HG02970 (cell line): ENCODE results near the gene IL5RA.
A peak's percentile ranks its signal among the peaks of the same experiment; 100 is the strongest.

Experiments
- ATAC-seq: cut with Tn5 transposase; IDR thresholded peaks from one replicate; pipeline ENCODE4 v1.9.1; 2021; ENCODE audit warnings: mild to moderate bottlenecking, moderate library complexity, moderate number of reproducible peaks; ENCODE audit not compliant: unreplicated experiment, low FRiP score

Gene IL5RA, protein sequence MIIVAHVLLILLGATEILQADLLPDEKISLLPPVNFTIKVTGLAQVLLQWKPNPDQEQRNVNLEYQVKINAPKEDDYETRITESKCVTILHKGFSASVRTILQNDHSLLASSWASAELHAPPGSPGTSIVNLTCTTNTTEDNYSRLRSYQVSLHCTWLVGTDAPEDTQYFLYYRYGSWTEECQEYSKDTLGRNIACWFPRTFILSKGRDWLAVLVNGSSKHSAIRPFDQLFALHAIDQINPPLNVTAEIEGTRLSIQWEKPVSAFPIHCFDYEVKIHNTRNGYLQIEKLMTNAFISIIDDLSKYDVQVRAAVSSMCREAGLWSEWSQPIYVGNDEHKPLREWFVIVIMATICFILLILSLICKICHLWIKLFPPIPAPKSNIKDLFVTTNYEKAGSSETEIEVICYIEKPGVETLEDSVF

DNA sequence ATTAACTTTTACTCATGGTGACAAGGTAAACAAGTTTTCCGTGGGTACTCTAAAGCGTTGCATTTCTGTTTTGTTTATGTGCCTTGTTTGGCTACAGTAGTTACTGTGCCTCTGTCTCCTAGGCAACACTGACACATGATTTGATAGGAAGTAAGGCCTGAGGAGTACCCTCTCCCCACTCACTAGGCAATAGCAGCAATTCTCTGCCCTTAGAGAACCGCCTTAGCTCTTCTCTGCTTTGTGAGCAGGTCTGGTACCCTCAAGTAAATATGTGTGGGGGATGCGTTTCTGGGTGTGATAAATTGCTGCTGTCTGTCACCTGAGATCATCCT is at the start of gene IL5RA:
TSS of gene IL5RA (minus strand) at position 76 of the 332 bp plus-strand sequence. CDS start 5,390 bp downstream, outside the sequence.
- ATAC-seq = no peak

DNA sequence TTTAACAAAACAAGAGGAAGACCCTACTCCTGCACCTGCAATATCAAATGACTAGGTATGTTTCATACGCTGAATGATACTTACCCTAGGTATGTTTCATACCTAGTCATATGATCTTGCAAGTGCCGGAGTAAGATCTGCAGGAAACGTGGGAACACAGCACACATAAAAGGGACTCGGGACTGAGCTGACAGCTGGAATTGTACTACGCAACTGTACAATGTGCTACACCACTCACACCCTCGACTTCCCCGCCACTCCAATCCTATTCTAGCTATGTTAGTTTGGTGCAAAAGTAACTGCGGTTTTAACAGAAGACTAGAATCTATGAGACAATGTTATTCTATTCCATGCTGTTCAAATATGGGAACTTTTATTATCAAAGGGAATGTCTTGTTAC is 47.3 kb upstream of the IL5RA start:
- no peak for ATAC-seq

DNA sequence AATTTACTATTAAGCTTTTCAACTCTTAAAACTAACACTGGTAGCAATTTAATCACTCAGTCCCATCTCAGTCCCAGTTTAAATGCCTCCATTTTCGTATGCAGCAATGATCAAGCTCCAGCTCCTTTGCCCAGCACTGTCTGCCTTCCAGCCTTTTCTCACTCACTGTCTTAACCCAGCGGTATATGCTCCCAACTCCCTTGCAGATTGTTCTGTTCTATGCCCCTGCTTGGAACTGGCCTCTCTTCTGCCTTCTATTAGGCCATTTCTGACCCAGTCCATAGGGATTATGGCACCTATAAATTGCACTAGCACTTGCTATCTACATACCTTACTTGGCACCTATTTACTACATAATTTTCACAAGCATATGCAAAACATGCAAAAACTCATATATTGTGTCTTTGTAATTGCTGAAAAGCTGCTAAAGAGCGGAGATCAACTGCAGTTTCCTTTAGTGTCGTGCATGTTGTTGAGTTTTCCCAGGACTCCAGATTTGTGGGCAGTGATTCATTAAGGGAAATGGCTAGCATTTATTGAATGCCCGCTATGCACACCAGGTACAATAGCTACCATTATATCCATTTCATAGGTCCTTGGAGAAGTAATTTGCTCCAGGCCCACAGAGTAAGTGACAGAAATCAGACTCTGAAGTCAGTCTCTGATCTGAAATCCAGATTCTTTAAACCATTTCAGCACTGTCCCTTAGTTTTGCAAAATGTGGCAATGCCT is 44.9 kb upstream of the IL5RA start:
- no peak for ATAC-seq

DNA sequence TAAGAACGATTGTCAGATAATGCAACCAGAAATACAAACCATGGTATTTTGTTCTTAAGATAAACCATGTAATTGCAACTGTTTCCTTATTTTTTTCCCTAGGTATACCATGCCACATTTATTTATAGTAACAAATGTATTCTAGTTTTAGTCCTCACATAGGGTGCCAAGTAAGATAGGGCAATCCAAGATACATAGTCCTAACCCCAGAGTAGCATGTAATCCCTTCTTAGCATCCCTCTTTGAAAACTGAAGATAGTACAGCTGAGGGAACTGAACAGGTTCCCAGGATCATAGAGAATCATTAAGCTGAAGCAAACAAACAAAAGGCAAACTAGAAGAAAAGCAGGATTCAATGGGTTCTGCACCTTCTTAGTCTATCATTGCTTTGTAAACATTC is 41.3 kb upstream of the IL5RA start:
- ATAC-seq = no peak

DNA sequence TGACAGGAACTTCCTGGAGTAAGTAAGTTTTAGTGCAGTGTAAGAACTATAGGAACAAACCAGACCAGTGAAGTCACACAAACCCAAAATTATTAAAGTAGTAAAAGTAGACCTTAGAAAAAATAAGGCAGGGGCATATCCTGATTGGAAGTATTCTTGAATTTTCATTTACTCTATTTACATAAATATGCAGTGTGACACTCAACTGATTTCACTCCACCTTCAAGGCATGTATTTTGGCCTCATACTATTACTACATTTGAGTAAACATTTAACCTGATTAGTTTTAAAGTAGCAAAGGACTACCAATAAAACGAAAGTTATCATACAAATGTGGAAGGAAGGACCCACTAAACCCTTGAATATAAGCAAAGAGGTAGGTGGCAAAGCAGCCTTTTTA is 39.4 kb upstream of the IL5RA start:
- no peak for ATAC-seq

DNA sequence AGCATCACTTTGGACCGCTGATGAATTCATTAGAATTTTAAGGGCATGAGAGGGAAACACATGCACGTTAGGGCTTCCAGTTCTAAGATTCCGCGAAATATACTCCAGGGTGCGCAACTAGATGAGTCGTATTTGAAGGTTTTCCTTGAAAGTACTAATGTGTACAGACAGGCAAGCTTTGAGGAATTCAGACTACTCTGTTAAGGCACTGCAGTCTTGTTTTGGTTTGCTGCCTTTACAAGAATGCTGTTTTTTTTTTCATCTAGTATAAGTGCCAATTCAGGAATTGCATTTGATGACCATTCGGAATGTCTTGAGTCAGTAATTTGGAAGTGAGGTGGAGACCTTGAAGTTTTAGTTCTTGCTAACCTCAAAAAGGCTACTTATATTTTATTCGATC is 35.7 kb upstream of the IL5RA start:
- no peak for ATAC-seq

DNA sequence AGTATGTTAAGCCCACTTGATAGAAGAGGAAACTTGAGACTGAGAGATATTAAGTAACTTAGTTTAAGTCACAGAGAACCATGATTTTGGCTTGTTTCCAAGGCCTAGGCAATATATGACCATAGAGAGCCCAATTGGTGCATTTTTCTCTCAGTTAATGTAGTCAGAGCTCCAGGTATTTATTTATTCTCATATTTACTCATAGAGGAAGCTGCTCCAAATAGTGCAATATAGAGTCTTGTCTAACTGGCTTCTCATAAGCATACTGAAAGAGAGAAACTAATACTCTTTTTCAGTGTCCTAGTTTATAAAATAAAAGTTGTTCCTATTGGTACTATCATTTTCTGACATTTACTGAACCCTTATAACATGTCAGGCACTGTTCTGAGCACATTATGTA is 31.8 kb upstream of the IL5RA start:
- no peak for ATAC-seq

DNA sequence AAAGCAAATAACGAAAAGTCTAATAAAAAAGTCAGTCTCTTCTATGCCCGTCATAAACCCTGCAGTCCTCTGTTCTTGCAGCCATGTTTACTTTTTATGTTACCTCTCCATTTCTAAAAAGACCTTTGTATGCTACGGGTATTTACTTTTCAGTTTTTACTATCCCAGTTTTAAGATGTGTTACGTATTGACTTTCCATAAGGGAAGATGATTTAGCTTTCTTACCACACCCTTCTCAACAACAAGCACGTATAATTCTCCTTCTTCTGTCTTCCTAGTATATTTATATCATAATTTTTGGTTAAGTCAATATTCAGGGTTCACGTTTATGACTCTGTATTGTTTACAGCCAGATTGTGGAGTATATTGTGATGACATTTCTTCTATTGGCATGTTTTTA is 27.4 kb upstream of the IL5RA start:
- ATAC-seq = no peak

DNA sequence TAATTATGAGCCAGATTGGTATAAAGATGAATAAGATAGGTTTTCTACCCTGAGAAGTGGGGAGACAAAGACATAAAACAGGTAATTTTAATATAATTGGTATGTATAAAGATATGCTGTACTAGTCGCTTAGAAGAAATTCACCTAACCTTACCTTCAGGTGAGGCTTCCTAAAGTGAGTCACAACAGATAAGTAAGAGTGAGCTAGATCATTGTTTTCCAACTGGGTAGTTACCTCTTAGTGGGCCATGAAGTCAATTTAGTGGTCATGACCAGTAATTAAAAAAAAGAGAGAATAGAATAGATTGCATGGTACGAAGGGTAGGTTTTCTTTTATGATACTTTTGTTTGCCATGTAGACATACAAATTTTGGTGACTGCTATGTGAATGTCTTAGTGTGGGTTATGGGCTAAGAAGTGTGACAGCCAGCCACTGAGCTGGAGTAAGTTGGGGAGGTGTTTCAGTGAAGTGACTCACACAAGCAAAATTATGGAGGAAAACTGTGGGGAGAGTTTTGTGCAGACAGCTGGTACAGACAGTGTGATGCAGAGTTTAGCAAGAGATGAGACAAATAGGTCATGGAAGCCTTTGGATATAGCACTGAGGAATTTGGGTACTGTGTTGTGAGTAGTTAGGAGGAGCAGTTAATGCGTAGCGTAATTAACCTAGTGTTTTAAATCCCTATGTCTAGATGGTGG is 24.7 kb upstream of the IL5RA start:
- no peak for ATAC-seq

DNA sequence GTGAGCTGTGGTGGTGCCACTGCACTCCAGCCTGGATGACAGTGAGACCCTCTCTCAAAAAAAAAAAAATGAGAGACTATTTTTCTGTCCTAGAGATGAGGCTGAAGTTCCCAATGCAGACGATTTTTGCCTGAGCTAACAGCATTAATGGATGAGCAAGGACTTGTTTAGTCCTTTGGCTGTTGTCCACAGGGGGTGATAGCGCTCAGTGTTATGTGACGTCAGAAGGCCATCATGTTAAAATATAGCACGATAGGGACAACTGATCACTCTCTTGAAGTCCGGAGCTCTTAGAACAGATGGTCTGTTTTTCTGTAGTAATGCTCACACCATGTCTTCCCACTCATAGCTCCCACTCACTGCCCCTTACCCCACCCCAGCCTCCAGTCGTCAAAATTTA is 23.3 kb upstream of the IL5RA start:
- ATAC-seq = no peak

DNA sequence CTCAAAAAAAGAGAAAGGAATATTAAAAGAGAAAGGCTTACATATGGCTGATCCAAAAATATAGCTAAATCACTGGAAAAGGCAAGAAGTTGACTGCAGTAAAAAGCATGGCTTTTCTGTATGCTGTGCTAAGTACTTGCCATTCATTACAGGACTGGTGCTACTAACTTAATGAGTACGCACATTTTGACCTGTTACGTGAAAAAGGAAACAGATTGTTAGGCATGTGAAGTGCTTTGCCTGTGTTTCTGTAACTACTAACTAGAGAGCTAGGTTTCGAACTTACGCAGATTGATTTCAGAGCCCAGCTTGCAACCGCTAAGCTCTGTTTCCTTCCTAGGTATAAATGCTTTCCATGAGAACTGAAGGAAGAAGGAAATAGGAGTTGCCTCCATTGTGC is 19.4 kb upstream of the IL5RA start:
- ATAC-seq = no peak

DNA sequence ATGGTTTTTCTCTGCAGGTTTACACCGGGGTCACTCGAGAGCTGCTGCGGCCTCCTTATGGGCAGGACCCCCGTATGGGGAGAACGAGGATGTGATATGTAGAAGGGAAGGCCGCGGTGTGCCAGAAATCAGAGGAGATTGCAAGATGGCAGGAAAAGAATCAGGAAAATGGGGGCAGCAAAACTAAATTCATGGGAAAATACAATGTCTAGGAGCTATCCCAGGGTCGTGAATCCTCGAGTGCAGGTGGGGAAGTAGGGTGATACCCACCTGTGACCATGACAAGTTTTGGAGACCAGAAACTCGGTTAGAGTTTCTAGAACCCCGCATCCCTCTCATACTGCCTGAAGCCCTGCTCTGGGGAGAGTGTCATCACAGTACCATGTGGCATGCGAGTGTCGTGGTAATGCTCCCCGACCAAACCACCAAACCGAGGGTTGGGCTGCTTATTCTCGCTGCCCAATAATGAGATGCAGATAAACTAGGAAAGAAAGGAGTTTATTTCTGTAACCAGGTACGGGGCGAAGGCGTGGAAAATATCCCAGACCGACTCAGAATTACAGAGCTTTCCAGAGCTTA is 17.3 kb upstream of the IL5RA start:
- ATAC-seq = no peak

DNA sequence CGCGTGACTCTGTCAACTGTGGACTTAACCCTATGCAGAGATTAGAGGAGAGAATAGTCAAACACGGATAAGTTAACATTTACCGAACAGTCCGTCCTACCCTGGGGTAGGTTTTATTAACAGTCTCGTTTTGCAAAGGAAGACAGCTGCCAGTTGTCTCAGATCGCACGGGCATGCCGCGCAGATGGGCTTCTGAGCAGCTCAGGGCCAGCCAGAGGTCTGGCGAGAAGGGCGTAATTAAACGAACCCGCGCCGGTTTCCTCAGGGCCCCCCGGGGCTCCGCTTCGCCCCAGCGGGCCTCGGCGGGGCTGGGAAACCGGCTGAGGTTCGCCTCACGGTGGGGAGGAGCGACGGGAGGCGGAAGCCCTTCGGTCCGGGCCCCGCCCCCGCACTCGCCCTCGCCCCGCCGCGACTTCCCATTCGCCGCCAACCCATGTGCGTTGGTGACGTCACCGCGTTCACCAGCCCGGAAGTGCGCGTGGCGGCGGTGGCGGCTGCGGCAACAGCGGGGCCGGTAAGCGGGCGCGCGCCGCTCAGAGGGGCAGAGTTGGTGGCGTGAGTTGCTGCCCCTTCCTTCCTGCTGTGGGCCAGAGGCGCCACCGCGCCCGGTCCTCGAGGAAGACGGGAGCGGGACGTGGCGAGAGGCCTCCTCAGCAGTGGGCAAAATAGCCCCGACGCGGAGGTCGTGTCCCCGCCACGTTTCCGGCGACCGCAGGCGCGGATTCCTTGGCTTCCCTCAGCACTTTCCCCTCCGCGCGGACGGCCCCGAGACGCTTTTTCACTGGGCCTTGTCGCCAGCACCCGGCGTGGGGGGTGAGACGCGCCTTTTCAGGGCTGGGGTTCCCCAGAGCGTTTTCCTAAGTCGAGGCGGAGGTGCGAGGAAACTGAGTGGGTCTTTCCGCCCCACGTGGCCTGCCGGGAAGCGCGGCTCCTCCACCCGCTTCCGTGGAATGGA is 16.6 kb upstream of the IL5RA start, which contains the start of gene TRNT1:
TSS of gene TRNT1 (plus strand) at position 464 of the 955 bp plus-strand sequence. CDS start 2,101 bp downstream, outside the sequence.
- ATAC-seq = peak; percentile 99

DNA sequence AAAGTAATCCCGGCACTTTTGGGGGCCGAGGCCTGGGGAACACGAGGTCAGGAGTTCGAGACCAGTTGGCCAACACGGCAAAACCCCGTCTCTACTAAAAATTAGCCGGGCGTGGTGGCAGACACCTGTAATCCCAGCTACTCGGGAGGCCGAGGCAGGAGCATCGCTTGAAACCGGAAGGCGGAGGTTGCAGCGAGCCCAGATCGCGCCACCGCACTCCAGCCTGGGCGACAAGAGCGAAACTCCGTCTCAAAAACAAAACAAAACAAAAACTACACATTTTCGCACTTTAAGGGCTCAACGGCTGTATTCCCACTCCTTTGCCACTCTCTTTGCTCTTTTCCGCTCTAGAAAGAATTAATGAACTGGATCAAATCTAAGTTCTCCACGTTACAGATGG is 15.8 kb upstream of the IL5RA start:
- no peak for ATAC-seq

DNA sequence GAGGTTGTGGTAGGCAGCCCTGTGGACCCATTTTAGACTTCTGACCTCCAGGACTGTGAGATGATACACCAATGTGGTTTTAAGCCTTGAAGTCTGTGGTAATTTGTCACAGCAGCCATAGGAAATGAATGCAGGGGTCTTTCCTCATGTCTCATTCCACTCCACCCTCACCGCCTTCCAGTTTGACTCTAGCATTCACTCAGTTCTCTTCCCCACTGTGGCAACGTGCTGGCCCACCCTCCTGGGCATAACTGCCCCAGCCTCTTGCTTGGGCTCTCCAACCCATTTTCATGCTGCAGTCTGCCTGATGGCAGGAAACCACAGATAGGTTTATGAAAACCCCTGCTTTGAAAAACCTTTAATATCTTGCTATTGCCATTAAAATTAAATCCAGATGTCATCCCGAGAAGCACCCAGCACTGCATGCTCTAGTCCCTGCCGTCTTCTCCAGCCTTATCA is 9.2 kb upstream of the IL5RA start:
- no peak for ATAC-seq

DNA sequence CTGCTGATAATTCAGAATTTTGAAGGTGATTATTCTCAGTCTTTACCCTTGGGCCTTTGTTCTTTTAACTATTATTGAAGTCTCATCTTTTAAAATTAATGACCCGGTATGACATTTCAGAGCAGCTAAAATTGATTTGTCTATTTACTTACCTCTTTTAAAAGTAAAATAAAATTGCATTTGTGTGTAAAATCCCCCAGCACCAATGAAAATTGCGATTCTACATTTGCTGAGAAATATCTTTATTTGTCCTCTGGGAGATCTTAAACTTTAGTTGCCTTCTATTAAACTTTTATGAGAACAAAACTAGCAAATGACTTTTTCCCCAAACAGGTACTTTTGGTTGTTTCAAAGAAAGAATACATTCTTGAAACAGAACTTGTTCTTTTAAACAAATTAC is 7.5 kb upstream of the IL5RA start:
- ATAC-seq = no peak

DNA sequence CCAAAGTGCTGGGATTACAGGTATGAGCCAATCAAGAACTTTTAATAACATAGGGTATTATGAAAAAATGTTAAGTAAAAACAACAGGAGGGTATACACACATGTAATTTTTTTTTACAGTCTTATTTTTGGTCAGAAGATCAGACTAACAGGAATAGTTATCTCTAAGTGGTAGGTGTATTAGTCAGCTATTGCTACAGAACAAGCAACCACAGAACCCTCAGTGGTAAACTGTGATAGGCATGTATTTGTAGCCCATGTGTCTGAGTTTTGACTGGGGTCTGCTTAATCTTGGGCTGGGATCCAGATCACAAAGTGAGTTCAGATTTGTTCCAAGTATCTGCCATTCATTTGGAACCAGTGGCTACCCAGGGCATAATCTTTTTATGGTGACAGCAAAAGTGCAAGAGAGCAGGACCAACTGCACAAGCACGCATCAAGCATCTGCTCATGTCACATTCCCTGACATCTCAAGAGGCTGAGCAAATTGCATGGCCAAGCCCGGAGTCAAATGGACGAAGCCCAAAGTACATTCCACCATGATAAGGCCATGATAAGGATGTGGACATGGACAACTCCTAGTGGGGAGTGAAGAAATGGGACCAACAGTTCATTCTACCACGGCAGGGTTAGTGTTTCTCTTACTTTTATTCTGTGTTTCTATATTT is 3.0 kb upstream of the IL5RA start:
- ATAC-seq = no peak

DNA sequence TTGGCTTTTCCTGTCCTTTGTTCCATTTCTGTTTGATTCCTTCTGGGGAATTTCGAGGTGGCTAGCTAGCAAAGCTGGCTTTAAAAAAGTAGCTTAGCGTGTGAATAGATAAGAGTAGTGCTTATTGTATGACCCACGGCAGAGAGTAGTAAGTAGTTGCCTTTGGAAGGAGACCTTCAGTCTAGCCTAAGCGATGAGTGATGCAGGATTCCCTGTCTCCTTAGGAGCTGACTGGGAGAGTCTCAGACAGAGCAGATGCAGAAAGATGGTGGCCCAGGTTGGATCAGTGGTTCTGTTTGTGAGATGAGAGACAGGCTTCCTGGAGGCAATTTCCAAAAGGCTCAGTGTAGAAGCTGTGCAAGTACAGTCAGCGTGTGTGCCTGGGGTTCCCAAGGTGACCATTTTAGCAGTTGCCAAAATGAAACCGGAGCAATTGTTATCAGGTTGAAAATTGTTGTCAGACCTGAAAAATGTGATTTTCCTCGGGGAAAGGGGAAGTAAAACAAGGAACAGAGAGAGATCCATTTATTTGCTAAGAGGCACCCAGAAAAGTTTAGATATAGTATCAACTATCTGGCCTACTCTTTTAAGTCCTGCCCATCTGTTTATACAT is 681 bp upstream of the IL5RA start:
- no peak for ATAC-seq
